ENCODE data around the gene TMEM81. TPM values are rescaled to one million over a fixed set of nuclear protein-coding genes. Genes with fewer than 3 reads are reported as not detected.

The TMEM81 gene
- total and polyA plus RNA-seq, 2 experiments from 2014 or later: 0.95 to 2.2 TPM

- Histone ChIP-seq H3K9me3 (ENCODE audit: low read depth) (no peaks in the 10 kb centered on the region), H3K9me2 (ENCODE audit: insufficient read depth) (no peaks in the 10 kb centered on the region)
- no peak for TF ChIP-seq EZH2phosphoT487 (IDR thresholded peaks at IDR 0.05; ENCODE audit: insufficient read depth, low read depth)
- no peak for TF ChIP-seq EZH2 (IDR thresholded peaks at IDR 0.05; ENCODE audit: insufficient read depth, poor library complexity, severe bottlenecking)
Measured at GRCh38 chr1:205076245-205076761, 8.0 kb downstream of the TMEM81 start.

GRCh38 chr1:205075642-205076155 lies 8.6 kb downstream of the TMEM81 start:
- no peak overlapping the region for H3K4me2 ChIP-seq (ENCODE audit: unreplicated experiment)
- no peak overlapping the region for H3K9ac ChIP-seq
- H3K9me2 ChIP-seq (ENCODE audit: insufficient read depth): no peaks in the 10 kb centered on the region
- no peaks in the 10 kb centered on the region for H3F3A ChIP-seq (ENCODE audit: insufficient read depth)
- no peaks in the 10 kb centered on the region for H3K9me3 ChIP-seq (ENCODE audit: low read depth)
- in situ Hi-C loops (cut with MboI): no loop called here
- no peaks in the 10 kb centered on the region for H3K4me1 ChIP-seq (ENCODE audit: insufficient read depth)
- H2AFZ ChIP-seq: no peak overlapping the region
- 45% methylated on average over 7 of the region's 7 CpGs for WGBS, 2 experiments (ENCODE audit: low coverage in 1 of 2, low lambda C conversion rate in 2 of 2, missing lambda C conversion rate in 2 of 2)
- H3K27me3 ChIP-seq (replicated peaks; ENCODE audit: insufficient read depth): no peaks in the 10 kb centered on the region
- H3K4me3 ChIP-seq: no peak overlapping the region
- TF ChIP-seq EZH2phosphoT487 (IDR thresholded peaks at IDR 0.05; ENCODE audit: insufficient read depth, low read depth): no peak
- no peak for TF ChIP-seq EZH2 (IDR thresholded peaks at IDR 0.05; ENCODE audit: insufficient read depth, poor library complexity, severe bottlenecking)
- H4K20me1 ChIP-seq (ENCODE audit: insufficient read depth): no peaks in the 10 kb centered on the region
- no peak overlapping the region for H3K27ac ChIP-seq
- H3K79me2 ChIP-seq (ENCODE audit: insufficient read depth): no peaks in the 10 kb centered on the region
- H3K36me3 ChIP-seq (ENCODE audit: low read depth): no peaks in the 10 kb centered on the region
- no peak for DNase-seq

More at GRCh38 chr1:205076245-205076761, 8.0 kb downstream of the TMEM81 start:
- no peaks in the 10 kb centered on the region for H3F3A ChIP-seq (ENCODE audit: insufficient read depth)
- DNase-seq: no peak
- in situ Hi-C loops (cut with MboI): no loop called here
- H3K9ac ChIP-seq: no peak overlapping the region
- no peaks in the 10 kb centered on the region for H3K79me2 ChIP-seq (ENCODE audit: insufficient read depth)
- no peak overlapping the region for H3K27ac ChIP-seq
- H3K4me2 ChIP-seq (ENCODE audit: unreplicated experiment): no peak overlapping the region
- H3K36me3 ChIP-seq (ENCODE audit: low read depth): no peaks in the 10 kb centered on the region
- WGBS, 2 experiments (ENCODE audit: low coverage in 1 of 2, low lambda C conversion rate in 2 of 2, missing lambda C conversion rate in 2 of 2): 79 to 86% methylated on average over 4 of the region's 4 CpGs
- no peak overlapping the region for H3K4me3 ChIP-seq
- no peaks in the 10 kb centered on the region for H4K20me1 ChIP-seq (ENCODE audit: insufficient read depth)
- H3K27me3 ChIP-seq (replicated peaks; ENCODE audit: insufficient read depth): no peaks in the 10 kb centered on the region
- no peaks in the 10 kb centered on the region for H3K4me1 ChIP-seq (ENCODE audit: insufficient read depth)
- no peak overlapping the region for H2AFZ ChIP-seq

DNA sequence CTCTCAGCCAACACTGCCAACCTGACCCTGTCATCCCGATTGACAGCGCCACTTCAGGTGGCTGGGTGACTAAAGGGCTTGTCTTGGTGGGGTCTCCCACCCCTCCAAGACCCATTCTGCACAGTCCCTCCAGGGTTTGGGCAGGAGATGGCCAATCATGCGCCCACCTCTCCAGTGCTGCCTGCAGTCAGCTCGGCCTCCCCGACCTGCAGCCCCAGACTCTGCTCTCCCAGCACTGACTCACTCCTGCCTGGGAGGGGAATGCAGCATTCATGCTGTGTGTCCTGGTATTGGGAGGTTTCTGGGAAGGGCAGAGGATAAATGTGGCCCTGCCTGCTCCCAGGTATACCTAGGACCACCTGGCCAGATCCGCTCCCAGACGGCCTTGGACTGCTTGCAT lies 9.7 kb downstream of the TMEM81 start:
- no peak overlapping the region for H2AFZ ChIP-seq
- no peaks in the 10 kb centered on the region for H3K4me1 ChIP-seq (ENCODE audit: insufficient read depth)
- no peaks in the 10 kb centered on the region for H3F3A ChIP-seq (ENCODE audit: insufficient read depth)
- H3K4me2 ChIP-seq (ENCODE audit: unreplicated experiment): no peak overlapping the region
- no peaks in the 10 kb centered on the region for H3K9me2 ChIP-seq (ENCODE audit: insufficient read depth)
- no peaks in the 10 kb centered on the region for H3K9me3 ChIP-seq (ENCODE audit: low read depth)
- in situ Hi-C loops (cut with MboI): no loop called here
- H3K9ac ChIP-seq: no peak overlapping the region
- H3K27ac ChIP-seq: no peak overlapping the region
- no peaks in the 10 kb centered on the region for H4K20me1 ChIP-seq (ENCODE audit: insufficient read depth)
- WGBS, 2 experiments (ENCODE audit: low coverage in 1 of 2, low lambda C conversion rate in 2 of 2, missing lambda C conversion rate in 2 of 2): 80 to 94% methylated on average over 6 to 7 of the region's 7 CpGs
- no peak for TF ChIP-seq EZH2 (IDR thresholded peaks at IDR 0.05; ENCODE audit: insufficient read depth, poor library complexity, severe bottlenecking)
- TF ChIP-seq EZH2phosphoT487 (IDR thresholded peaks at IDR 0.05; ENCODE audit: insufficient read depth, low read depth): no peak
- DNase-seq: no peak
- no peaks in the 10 kb centered on the region for H3K27me3 ChIP-seq (replicated peaks; ENCODE audit: insufficient read depth)
- H3K36me3 ChIP-seq (ENCODE audit: low read depth): no peaks in the 10 kb centered on the region
- H3K4me3 ChIP-seq: no peak overlapping the region
- H3K79me2 ChIP-seq (ENCODE audit: insufficient read depth): no peaks in the 10 kb centered on the region

- TF ChIP-seq EZH2phosphoT487 (IDR thresholded peaks at IDR 0.05; ENCODE audit: insufficient read depth, low read depth): no peak
- DNase-seq: no peak
- Histone ChIP-seq H3K79me2 (ENCODE audit: insufficient read depth) (no peaks in the 10 kb centered on the region), H3K27ac (no peak overlapping the region), H3K4me1 (ENCODE audit: insufficient read depth) (no peaks in the 10 kb centered on the region), H3K4me3 (no peak overlapping the region), H2AFZ (no peak overlapping the region), H3F3A (ENCODE audit: insufficient read depth) (no peaks in the 10 kb centered on the region), H3K36me3 (ENCODE audit: low read depth) (no peaks in the 10 kb centered on the region), H3K9ac (no peak overlapping the region), H3K4me2 (ENCODE audit: unreplicated experiment) (no peak overlapping the region), H3K27me3 (replicated peaks; ENCODE audit: insufficient read depth) (no peaks in the 10 kb centered on the region), H3K9me3 (ENCODE audit: low read depth) (no peaks in the 10 kb centered on the region), H4K20me1 (ENCODE audit: insufficient read depth) (no peaks in the 10 kb centered on the region), H3K9me2 (ENCODE audit: insufficient read depth) (no peaks in the 10 kb centered on the region)
- in situ Hi-C loops (cut with MboI): no loop called here
- WGBS, 2 experiments (ENCODE audit: low coverage in 1 of 2, low lambda C conversion rate in 2 of 2, missing lambda C conversion rate in 2 of 2): 86 to 92% methylated on average over 11 of the region's 11 CpGs
Measured at GRCh38 chr1:205074084-205074483, 10.2 kb downstream of the TMEM81 start.

GRCh38 chr1:205073511-205073910 lies 10.7 kb downstream of the TMEM81 start:
- H3K9ac ChIP-seq: no peak overlapping the region
- H2AFZ ChIP-seq: no peak overlapping the region
- in situ Hi-C loops (cut with MboI): no loop called here
- H3K4me1 ChIP-seq (ENCODE audit: insufficient read depth): peaks cover 5% of the 10 kb centered on the region; the same call in 1 of the 2 replicates
- no peak overlapping the region for H3K27ac ChIP-seq
- no peak overlapping the region for H3K4me3 ChIP-seq
- no peaks in the 10 kb centered on the region for H4K20me1 ChIP-seq (ENCODE audit: insufficient read depth)
- no peaks in the 10 kb centered on the region for H3K27me3 ChIP-seq (replicated peaks; ENCODE audit: insufficient read depth)
- H3K79me2 ChIP-seq (ENCODE audit: insufficient read depth): no peaks in the 10 kb centered on the region
- no peak overlapping the region for H3K4me2 ChIP-seq (ENCODE audit: unreplicated experiment)
- TF ChIP-seq EZH2phosphoT487 (IDR thresholded peaks at IDR 0.05; ENCODE audit: insufficient read depth, low read depth) (no peak), EZH2 (IDR thresholded peaks at IDR 0.05; ENCODE audit: insufficient read depth, poor library complexity, severe bottlenecking) (no peak)
- H3K9me2 ChIP-seq (ENCODE audit: insufficient read depth): no peaks in the 10 kb centered on the region
- no peaks in the 10 kb centered on the region for H3F3A ChIP-seq (ENCODE audit: insufficient read depth)
- peak; percentile 42 for DNase-seq
- no peaks in the 10 kb centered on the region for H3K9me3 ChIP-seq (ENCODE audit: low read depth)
- no peaks in the 10 kb centered on the region for H3K36me3 ChIP-seq (ENCODE audit: low read depth)
- 62 to 66% methylated on average over 12 of the region's 12 CpGs for WGBS, 2 experiments (ENCODE audit: low coverage in 1 of 2, low lambda C conversion rate in 2 of 2, missing lambda C conversion rate in 2 of 2)

Measured in GM23248 (cell line).